Smooth muscle cell of the umbilical artery (primary cell): Measurements from ENCODE around the gene MEIOC. TPM values are rescaled to one million over a fixed set of nuclear protein-coding genes. Genes with fewer than 3 reads are reported as not detected.

Source experiments
- total RNA-seq: library from RNA; depleted of rRNA; stranded (reverse); fragments of >200 nt; gene quantifications from 2 replicates; pipeline ENCODE4 v1.2.3, GENCODE V29; 2014

MEIOC gene
- total RNA-seq = under 0.01 and 0.05 TPM in 2 replicates

DNA sequence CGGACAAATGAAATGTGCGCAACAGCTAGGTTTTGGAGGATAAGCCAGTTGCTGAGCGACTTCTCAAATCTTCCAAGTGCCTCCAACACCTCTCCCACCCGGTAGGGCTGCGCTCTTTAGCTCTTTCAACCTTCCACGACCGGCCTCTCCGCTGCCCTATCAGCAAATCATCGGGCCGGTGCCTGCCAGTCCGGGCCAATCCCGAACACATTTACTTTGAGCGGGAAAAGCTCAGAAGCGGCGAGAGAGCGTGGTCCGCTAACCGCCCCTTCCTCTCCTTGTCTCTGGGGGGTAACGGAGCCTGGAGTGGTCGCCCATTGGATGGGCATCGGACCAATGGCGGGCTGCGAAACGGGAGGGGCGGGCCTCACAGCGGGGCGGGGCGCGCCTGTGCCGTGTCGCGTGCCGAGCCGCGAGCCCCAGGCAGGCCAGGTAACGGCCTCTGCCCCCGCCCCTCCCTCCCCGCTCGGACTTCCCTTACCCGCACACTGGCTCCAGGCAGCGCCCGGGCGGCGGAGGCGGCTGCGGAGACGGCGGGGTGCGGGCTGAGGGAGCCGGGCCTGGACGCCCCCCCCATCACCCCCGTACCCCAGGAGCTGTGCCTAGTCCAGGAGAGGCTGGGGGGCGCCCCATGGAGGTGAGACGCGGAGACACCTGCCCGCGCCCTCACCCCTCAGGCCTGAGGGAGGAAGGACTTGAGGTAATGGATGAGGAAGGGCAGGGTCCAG is at the start of gene MEIOC:
Gene MEIOC, plus strand, starts transcription at position 486 of the 728 bp plus-strand sequence. Its CDS starts 146 bp downstream, at position 632.

DNA sequence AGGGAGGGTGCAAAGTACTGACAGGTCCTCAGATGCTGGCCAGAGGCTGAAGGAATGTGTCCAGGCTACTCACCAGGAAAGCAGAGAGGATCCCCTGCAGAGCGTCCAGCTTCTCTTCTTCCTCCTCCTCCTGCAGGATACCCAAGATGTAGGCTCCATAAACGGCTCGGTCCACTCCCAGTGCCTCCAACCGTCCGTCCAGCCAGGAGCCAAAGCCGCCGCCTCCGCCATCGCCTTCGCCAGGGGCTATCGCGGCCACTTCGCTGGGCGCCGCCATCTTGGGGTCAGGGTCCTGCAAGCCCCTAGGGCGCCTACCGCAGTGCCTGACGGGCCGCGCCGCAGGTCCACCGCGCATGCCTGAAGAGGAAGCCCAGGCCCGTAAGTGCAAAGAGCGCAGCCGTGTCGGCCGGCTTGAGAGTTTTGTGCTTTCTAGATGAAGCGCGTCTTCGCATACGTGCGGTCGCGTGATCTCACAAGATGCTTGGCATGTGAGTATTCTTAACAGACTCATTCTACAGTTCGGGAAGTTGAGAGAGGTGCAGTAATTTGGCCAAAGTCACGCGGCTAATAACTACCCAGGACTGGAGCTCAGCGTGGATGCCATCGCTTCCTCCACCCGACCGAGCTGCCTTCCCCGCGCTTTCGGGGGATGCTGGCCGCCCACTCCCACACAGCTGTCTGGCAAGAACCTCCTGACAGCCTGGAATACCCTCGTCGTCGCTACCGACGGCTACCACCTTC is 33.4 kb downstream of the MEIOC start, which contains the start of gene CCDC43:
Gene CCDC43, minus strand, starts transcription at position 300 of the 741 bp plus-strand sequence. Its CDS starts 23 bp downstream, at position 277.

DNA sequence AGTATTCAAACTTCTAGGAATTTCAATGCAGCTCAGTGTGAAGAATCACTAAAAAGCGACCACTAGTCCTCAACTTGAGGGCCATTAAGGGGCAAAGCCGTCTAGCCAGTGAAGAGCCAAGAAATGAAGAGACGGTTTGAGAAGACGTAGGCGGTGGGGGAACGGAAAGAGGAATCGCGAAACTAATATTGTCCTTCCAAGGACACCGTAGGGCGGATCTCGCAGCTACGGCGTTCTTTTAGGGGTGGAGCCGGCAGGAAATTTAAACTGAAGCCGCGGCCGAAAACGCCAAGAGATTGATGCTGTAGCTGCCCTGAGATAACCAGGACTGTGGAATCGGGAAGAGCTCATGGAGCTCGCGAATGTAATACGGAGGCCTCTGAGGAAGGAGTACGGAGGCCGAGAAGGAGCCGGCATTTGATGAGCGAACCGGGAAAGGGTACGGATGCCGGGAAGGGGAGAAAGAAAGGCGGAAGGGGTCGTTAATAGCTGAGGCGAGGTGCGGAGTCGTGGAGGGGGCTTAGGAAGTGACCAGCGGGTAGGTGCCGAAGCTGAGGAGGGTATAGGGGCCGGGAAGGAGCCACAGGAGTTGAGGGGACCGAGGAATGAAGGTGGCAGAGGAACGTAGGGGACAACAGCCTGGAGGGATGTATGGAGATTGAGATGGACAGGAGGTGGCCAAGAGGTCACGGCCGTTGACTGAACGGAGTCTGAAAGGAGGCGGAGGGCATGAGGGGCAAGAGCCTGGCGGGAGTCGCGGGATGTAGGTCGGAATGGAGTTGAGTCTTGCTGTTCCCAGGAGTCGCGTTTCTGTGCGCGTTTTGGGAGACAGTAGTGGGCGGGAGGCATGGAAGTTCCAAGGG is 52.4 kb downstream of the MEIOC start, which contains the start of gene DBF4B:
Gene DBF4B, plus strand, starts transcription at position 265 of the 863 bp plus-strand sequence. Its CDS starts 156 bp downstream, at position 421.

Other genes starting within 250 kb of the MEIOC start
- gene GPATCH8, start 153.1 kb upstream of the MEIOC start, total RNA-seq = 21.7 and 24.6 TPM in 2 replicates
- 18.3 and 31.5 TPM in 2 replicates for gene FZD2, start 99.0 kb upstream of the MEIOC start, total RNA-seq
- 37.4 and 37.9 TPM in 2 replicates for gene CCDC43, start 33.3 kb downstream of the MEIOC start, total RNA-seq
- gene DBF4B, start 52.2 kb downstream of the MEIOC start, total RNA-seq = 3.0 and 4.8 TPM in 2 replicates
- gene ADAM11, start 102.5 kb downstream of the MEIOC start, total RNA-seq = 0.30 and 0.69 TPM in 2 replicates
- gene GJC1, start 173.8 kb downstream of the MEIOC start, total RNA-seq = 13.1 and 43.7 TPM in 2 replicates
- not detected in 2 replicates for gene HIGD1B, start 191.4 kb downstream of the MEIOC start, total RNA-seq
- gene EFTUD2, start 243.0 kb downstream of the MEIOC start, total RNA-seq = 92.1 and 207 TPM in 2 replicates